Sigmoid colon (tissue), 3 donors: ENCODE measurements around the gene MOB1B.

Source experiments
- POLR2A ChIP-seq, 2 donors: fragments of 450-650 bp; IDR thresholded peaks; one replicate each; pipeline ENCODE4 v1.6.1; 2016; ENCODE audit warnings: antibody characterized with exemption in 2 of 2, mild to moderate bottlenecking in 2 of 2, moderate library complexity in 2 of 2
- TF ChIP-seq, protein P1 (sequence below), 4 experiments: fragments of 450-650 bp in 3 of 4; fragments of 200-600 bp in 1 of 4; IDR thresholded peaks; one replicate each; pipeline ENCODE4 v1.5.1; 2016 to 2019; ENCODE audit warnings: antibody characterized with exemption in 4 of 4, mild to moderate bottlenecking in 3 of 4, moderate library complexity in 2 of 4

DNA sequence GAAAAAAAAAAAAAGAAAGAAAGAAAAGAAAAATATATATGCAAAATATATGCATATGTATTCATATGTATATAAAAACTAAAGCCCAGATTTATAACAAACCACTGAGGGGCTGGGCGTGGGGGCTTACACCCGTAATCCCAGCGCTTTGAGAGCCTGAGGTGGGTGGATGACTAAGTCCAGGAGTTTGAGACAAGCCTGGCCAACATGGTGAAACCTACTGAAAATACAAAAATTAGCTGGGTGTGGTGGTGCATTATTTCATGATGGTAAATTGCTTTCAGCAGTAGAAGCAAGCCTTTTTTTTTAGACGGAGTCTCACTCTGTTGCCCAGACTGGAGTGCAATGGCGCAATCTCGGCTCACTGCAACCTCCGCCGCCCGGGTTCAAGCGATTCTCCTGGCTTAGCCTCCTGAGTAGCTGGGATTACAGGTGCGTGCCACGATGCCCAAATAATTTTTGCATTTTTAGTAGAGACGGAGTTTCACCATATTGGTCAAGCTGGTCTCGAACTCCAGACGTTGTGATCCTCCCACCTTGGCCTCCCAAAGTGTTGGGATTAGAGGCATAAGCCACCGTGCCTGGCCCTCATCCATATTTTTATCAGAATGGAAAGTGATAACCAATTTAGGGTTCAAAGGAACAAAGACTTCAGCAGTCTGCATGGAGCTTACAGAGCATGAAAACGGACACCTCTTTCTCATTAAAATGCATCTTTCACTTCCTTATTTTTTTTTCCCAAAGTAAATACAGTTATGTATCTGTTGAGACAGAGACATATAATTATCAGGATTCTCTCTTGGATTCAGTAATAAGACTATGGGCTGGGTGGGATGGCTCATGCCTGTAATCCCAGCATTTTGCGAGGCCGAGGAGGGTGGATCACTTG is 27.7 kb upstream of the MOB1B start:
- TF ChIP-seq, protein P1, sequence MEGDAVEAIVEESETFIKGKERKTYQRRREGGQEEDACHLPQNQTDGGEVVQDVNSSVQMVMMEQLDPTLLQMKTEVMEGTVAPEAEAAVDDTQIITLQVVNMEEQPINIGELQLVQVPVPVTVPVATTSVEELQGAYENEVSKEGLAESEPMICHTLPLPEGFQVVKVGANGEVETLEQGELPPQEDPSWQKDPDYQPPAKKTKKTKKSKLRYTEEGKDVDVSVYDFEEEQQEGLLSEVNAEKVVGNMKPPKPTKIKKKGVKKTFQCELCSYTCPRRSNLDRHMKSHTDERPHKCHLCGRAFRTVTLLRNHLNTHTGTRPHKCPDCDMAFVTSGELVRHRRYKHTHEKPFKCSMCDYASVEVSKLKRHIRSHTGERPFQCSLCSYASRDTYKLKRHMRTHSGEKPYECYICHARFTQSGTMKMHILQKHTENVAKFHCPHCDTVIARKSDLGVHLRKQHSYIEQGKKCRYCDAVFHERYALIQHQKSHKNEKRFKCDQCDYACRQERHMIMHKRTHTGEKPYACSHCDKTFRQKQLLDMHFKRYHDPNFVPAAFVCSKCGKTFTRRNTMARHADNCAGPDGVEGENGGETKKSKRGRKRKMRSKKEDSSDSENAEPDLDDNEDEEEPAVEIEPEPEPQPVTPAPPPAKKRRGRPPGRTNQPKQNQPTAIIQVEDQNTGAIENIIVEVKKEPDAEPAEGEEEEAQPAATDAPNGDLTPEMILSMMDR (IDR thresholded peaks at IDR 0.05), result no peak
- no peak for TF ChIP-seq POLR2A (IDR thresholded peaks at IDR 0.05)
